ENCODE measurements around the gene TRIM24.

DNA sequence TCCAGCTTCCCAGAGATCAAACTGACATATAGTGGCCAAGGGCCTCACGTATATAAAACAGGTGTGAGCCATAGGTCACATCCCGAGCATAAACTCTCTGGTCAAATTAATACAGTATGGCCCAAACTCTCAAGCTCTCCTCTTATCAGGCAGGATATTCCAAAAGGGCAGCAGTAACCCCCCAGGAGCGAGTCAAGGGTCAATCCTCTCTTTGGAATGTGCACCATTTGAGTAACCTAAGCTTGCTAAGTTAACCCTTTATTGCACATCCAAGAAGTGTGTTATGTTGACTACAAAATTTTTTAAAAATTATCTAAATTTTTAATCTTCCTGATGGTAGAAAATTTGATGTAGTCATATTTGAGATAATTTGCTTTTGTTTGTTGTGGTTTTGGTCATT lies 4.5 kb upstream of the TRIM24 start:
- TF ChIP-seq POLR2A (IDR thresholded peaks at IDR 0.05; ENCODE audit: low read length), result no peak
- TF ChIP-seq GATA1 (IDR thresholded peaks at IDR 0.05; ENCODE audit: low read depth, low read length), result no peak
